22Rv1 (cell line): ENCODE results near the gene FRAS1.

Experiments
- CTCF ChIP-seq: fragments of 450-650 bp; IDR thresholded peaks from 2 replicates; pipeline ENCODE4 v1.5.1; 2017; ENCODE audit warnings: mild to moderate bottlenecking
- ZFX ChIP-seq: fragments of 450-650 bp; IDR thresholded peaks from 2 replicates; pipeline ENCODE4 v1.6.1; 2017; ENCODE audit warnings: antibody characterized with exemption, borderline replicate concordance

DNA sequence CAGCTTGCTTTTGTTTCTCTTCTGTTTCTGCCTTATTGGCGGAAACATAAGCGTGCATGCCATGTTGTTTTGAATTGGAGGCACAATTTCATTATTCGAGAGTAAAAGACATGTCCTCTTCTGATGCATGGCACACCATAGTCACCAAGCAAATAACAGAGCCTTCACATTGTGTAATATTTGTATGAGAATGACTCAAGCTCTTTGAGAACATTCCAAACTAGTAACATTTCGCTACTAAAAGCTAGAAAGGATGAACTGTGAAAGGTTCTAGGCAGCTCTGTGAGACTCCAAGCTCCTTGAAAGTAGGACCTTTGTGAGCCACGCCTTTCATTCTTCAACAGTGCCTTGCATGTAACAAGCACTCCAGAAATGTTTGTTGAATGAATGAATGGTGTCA lies 485.2 kb downstream of the FRAS1 start:
- TF ChIP-seq CTCF (no peak), ZFX (no peak)
